HEK293 (cell line): ENCODE measurements around the gene RNF4.

Experiments
- CTCF ChIA-PET: fragments of 350-600 bp; formaldehyde crosslinking; extraction: SDS; loops from one replicate; lab custom pipeline; 2021; ENCODE audit warnings: antibody characterized with exemption; lab: Yijun Ruan, JAX
- POLR2A ChIA-PET: fragments of 300-600 bp; formaldehyde crosslinking; extraction: SDS; loops from one replicate; lab custom pipeline; 2020; ENCODE audit warnings: antibody characterized with exemption, inconsistent platforms; lab: Yijun Ruan, JAX
- H3K27ac ChIP-seq: fragments of 200-500 bp; sonication (Bioruptor generic); 2 replicates; pipeline ENCODE4 v1.5.1; 2014; ENCODE audit warnings: low read depth, low read length, control low read depth, inconsistent platforms; ENCODE audit errors: extremely low read depth
- H3K36me3 ChIP-seq, 2 experiments: fragments of 200-500 bp in 1 of 2; sonication (Bioruptor generic) in 1 of 2; 1 replicate in 1 of 2; 2 replicates in 1 of 2; pipeline ENCODE4 v1.5.1; 2014 to 2017; ENCODE audit warnings: inconsistent platforms in 2 of 2, low read length in 2 of 2; ENCODE audit not compliant: control insufficient read depth in 2 of 2, insufficient read depth in 1 of 2
- H3K4me1 ChIP-seq: fragments of 200-500 bp; sonication (Bioruptor generic); 2 replicates; pipeline ENCODE4 v1.5.1; 2014; ENCODE audit warnings: mild to moderate bottlenecking, low read length, inconsistent platforms; ENCODE audit not compliant: control insufficient read depth, insufficient read depth
- H3K4me3 ChIP-seq: 2 replicates; pipeline ENCODE4 v1.5.1; 2011; ENCODE audit warnings: low read depth, mild to moderate bottlenecking, control low read depth, low read length, moderate library complexity
- H3K9me3 ChIP-seq: fragments of 200-500 bp; sonication (Bioruptor generic); 2 replicates; pipeline ENCODE4 v1.5.1; 2014; ENCODE audit warnings: low read depth, low read length, inconsistent platforms; ENCODE audit not compliant: control insufficient read depth, insufficient read depth
- GLIS1 ChIP-seq: fragments of 450-650 bp; formaldehyde crosslinking; IDR thresholded peaks from 2 replicates; pipeline ENCODE4 v1.5.1; 2016; ENCODE audit warnings: missing biosample characterization, missing genetic modification characterization
- HOXD13 ChIP-seq: sonication (generic); formaldehyde crosslinking; IDR thresholded peaks from 2 replicates; pipeline ENCODE4 v1.8.0; 2022; ENCODE audit warnings: missing genetic modification reagents, borderline replicate concordance
- MZF1 ChIP-seq: fragments of 450-650 bp; formaldehyde crosslinking; IDR thresholded peaks from 2 replicates; pipeline ENCODE4 v1.5.1; 2017; ENCODE audit warnings: missing biosample characterization, missing genetic modification characterization, borderline replicate concordance
- REPIN1 ChIP-seq: fragments of 450-650 bp; formaldehyde crosslinking; IDR thresholded peaks from 2 replicates; pipeline ENCODE4 v1.5.1; 2017; ENCODE audit warnings: missing biosample characterization, missing genetic modification characterization, low read depth
- SP7 ChIP-seq: fragments of 450-650 bp; formaldehyde crosslinking; IDR thresholded peaks from 2 replicates; pipeline ENCODE4 v1.5.1; 2016; ENCODE audit warnings: missing biosample characterization, missing genetic modification characterization
- ZBTB11 ChIP-seq: fragments of 450-650 bp; formaldehyde crosslinking; conservative IDR thresholded peaks from 2 replicates; pipeline ENCODE4 v1.5.1; 2016; ENCODE audit warnings: low read depth, missing biosample characterization, missing genetic modification characterization
- ZIC2 ChIP-seq: fragments of 450-650 bp; formaldehyde crosslinking; IDR thresholded peaks from 2 replicates; pipeline ENCODE4 v1.5.1; 2016; ENCODE audit warnings: missing biosample characterization, missing genetic modification characterization
- ZNF138 ChIP-seq: fragments of 450-650 bp; formaldehyde crosslinking; IDR thresholded peaks from 2 replicates; pipeline ENCODE4 v1.5.1; 2016; ENCODE audit warnings: missing biosample characterization, missing genetic modification characterization, borderline replicate concordance
- ZNF169 ChIP-seq: fragments of 450-650 bp; formaldehyde crosslinking; IDR thresholded peaks from 2 replicates; pipeline ENCODE4 v1.5.1; 2016; ENCODE audit warnings: missing biosample characterization, missing genetic modification characterization
- ZNF341 ChIP-seq: fragments of 450-650 bp; formaldehyde crosslinking; IDR thresholded peaks from 2 replicates; pipeline ENCODE4; 2016; ENCODE audit warnings: low read depth, missing biosample characterization, missing genetic modification characterization
- ZNF449 ChIP-seq: fragments of 450-650 bp; formaldehyde crosslinking; IDR thresholded peaks from 2 replicates; pipeline ENCODE4 v1.5.1; 2017; ENCODE audit warnings: missing biosample characterization, mild to moderate bottlenecking, missing genetic modification characterization, moderate library complexity
- ZNF626 ChIP-seq: fragments of 450-650 bp; sonication (Bioruptor Pico); formaldehyde crosslinking; IDR thresholded peaks from 2 replicates; pipeline ENCODE4 v1.5.1; 2018; ENCODE audit warnings: missing biosample characterization, missing genetic modification characterization, inconsistent platforms
- ZNF629 ChIP-seq: fragments of 450-650 bp; formaldehyde crosslinking; IDR thresholded peaks from 2 replicates; pipeline ENCODE4 v1.5.1; 2017; ENCODE audit warnings: missing biosample characterization, missing genetic modification characterization
- ZNF664 ChIP-seq: fragments of 450-650 bp; formaldehyde crosslinking; IDR thresholded peaks from 2 replicates; pipeline ENCODE4 v1.5.1; 2016; ENCODE audit warnings: missing biosample characterization, missing genetic modification characterization

The RNF4 gene

GRCh38 chr4:2468456-2469191, at the start of gene RNF4 (continued):
- TF ChIP-seq ZBTB11 (peak; percentile 84), SP7 (tag by site-specific recombination) (peak; percentile 36; the same call in 1 of the 2 replicates)

- Histone ChIP-seq H3K36me3 (no peaks in the 10 kb centered on the region), H3K27ac (no peak overlapping the region), H3K4me3 (no peak overlapping the region), H3K4me1 (no peaks in the 10 kb centered on the region), H3K9me3 (no peaks in the 10 kb centered on the region)
- CTCF ChIA-PET: no interaction called here
- POLR2A ChIA-PET: no interaction called here
- TF ChIP-seq ZNF449 (tag by site-specific recombination) (no peak), ZNF169 (tag by site-specific recombination) (no peak), ZNF664 (no peak), ZNF626 (tag by site-specific recombination) (no peak), ZNF138 (tag by site-specific recombination) (no peak), MZF1 (tag by site-specific recombination) (no peak), GLIS1 (no peak), ZNF341 (tag by site-specific recombination) (no peak)
Observed at GRCh38 chr4:2419814-2420213, 49.1 kb upstream of the RNF4 start.

- Histone ChIP-seq H3K36me3 (no peaks in the 10 kb centered on the region), H3K4me1 (no peaks in the 10 kb centered on the region), H3K27ac (no peak overlapping the region), H3K9me3 (no peaks in the 10 kb centered on the region)
- CTCF ChIA-PET: interaction anchor here (1.7 to 2.0 kb wide), 2 partner anchors 9 to 19 kb away, joined by 4 to 5 read pairs; no protein-coding TSS in a partner anchor
- POLR2A ChIA-PET: no interaction called here
- TF ChIP-seq ZNF629 (tag by site-specific recombination) (no peak), REPIN1 (no peak)
- TF ChIP-seq, all 188 proteins: peak for 0
- no peak overlapping the region for H3K4me3 ChIP-seq
Observed at GRCh38 chr4:2421928-2422327, 47.0 kb upstream of the RNF4 start.

- Histone ChIP-seq H3K4me3 (no peak overlapping the region), H3K36me3 (no peaks in the 10 kb centered on the region), H3K4me1 (no peaks in the 10 kb centered on the region), H3K27ac (no peak overlapping the region), H3K9me3 (no peaks in the 10 kb centered on the region)
- POLR2A ChIA-PET: no interaction called here
- CTCF ChIA-PET: interaction anchor here (0.5 to 0.6 kb wide), 3 partner anchors 17 to 210 kb away, joined by 3 read pairs; no protein-coding TSS in a partner anchor
- peak; percentile 94 for TF ChIP-seq ZIC2 (tag by site-specific recombination)
- no peak for TF ChIP-seq HOXD13
Observed at GRCh38 chr4:2423066-2423465, 45.8 kb upstream of the RNF4 start.
